ENCODE results near the gene ADD3. TPM values are rescaled to one million over a fixed set of nuclear protein-coding genes. Genes with fewer than 3 reads are reported as not detected.

The ADD3 gene
- total RNA-seq, 1 experiment from 2014 or later, result 59.9 TPM

DNA sequence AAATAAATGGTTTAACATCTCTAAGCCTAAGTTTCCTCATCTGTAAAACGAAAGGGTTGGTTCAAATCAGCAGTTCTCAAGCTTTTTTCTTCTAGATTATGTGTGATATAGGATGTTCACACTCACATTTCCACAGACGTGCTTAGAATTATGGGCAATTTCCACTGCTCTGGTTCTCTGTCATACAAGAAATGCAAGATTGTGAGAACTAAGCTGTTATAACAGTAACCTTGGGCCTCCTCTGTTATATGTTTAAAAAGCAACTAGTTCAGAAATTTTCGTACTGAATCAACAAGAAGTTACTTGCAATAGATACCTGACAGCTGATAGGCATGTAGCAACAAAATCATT lies 33.7 kb downstream of the ADD3 start:
- no peak overlapping the region for H3K27ac ChIP-seq (ENCODE audit: insufficient read length, low read depth, low read length)
- H4K91ac ChIP-seq (ENCODE audit: insufficient read length, low read depth, low read length), result no peak overlapping the region
- no peak overlapping the region for H2BK12ac ChIP-seq (ENCODE audit: insufficient read length, low read depth, low read length)

More for the DNA sequence above, 33.7 kb downstream of the ADD3 start:
- peaks cover 8% of the 10 kb centered on the region; the same call in 1 of the 2 replicates for H3K4me1 ChIP-seq (ENCODE audit: insufficient read depth, low read length)
- no CpG with 5 or more reads among the region's 3 CpGs for WGBS (ENCODE audit: extremely low coverage, insufficient read length, low lambda C conversion rate)
- H3K36me3 Mint-ChIP-seq (ENCODE audit: insufficient read depth in 1 of 3, low read depth in 3 of 3), result peaks cover under 1 to 7% (median 4%) of the 10 kb centered on the region in 3 experiments; a peak in 5 of 7 replicates
- no peak overlapping the region for H2BK5ac ChIP-seq (ENCODE audit: insufficient read length, low read length)
- peaks cover 0 to 6% of the 10 kb centered on the region in 2 experiments; a peak in 1 of 5 replicates for H3K9me3 Mint-ChIP-seq
- no peaks in the 10 kb centered on the region for H3K9me3 ChIP-seq (ENCODE audit: control insufficient read depth, low read depth, low read length)
- H3K56ac ChIP-seq (ENCODE audit: insufficient read length, low read depth, low read length), result no peak overlapping the region
- no peak overlapping the region for H4K5ac ChIP-seq (ENCODE audit: insufficient read length, low read depth, low read length)
- TF ChIP-seq, protein P1, sequence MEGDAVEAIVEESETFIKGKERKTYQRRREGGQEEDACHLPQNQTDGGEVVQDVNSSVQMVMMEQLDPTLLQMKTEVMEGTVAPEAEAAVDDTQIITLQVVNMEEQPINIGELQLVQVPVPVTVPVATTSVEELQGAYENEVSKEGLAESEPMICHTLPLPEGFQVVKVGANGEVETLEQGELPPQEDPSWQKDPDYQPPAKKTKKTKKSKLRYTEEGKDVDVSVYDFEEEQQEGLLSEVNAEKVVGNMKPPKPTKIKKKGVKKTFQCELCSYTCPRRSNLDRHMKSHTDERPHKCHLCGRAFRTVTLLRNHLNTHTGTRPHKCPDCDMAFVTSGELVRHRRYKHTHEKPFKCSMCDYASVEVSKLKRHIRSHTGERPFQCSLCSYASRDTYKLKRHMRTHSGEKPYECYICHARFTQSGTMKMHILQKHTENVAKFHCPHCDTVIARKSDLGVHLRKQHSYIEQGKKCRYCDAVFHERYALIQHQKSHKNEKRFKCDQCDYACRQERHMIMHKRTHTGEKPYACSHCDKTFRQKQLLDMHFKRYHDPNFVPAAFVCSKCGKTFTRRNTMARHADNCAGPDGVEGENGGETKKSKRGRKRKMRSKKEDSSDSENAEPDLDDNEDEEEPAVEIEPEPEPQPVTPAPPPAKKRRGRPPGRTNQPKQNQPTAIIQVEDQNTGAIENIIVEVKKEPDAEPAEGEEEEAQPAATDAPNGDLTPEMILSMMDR (conservative IDR thresholded peaks at IDR 0.05), result no peak
- H3K23ac ChIP-seq (ENCODE audit: insufficient read length, low read depth, low read length), result no peak overlapping the region
- H3K4me1 Mint-ChIP-seq, result peaks cover 23 to 27% of the 10 kb centered on the region in 2 experiments
- H3K23me2 ChIP-seq (ENCODE audit: insufficient read length, low read depth, low read length, poor library complexity, severe bottlenecking), result no peaks in the 10 kb centered on the region
- H4K20me1 ChIP-seq (ENCODE audit: control insufficient read depth, insufficient read depth, insufficient read length), result no peaks in the 10 kb centered on the region
- H3K4me3 Mint-ChIP-seq, result no peak overlapping the region
- H2BK15ac ChIP-seq (ENCODE audit: low read depth, low read length), result no peak overlapping the region
- H3K27me3 ChIP-seq (ENCODE audit: insufficient read depth, low read length), result no peaks in the 10 kb centered on the region
- peaks cover 5% of the 10 kb centered on the region; the same call in 1 of the 2 replicates for H3K79me2 ChIP-seq (ENCODE audit: insufficient read depth, low read length)
- H3K9ac ChIP-seq (ENCODE audit: extremely low read depth, insufficient read length, low read length), result no peak overlapping the region
- H4K8ac ChIP-seq (replicated peaks; ENCODE audit: insufficient read length, low read depth, low read length), result no peak overlapping the region
- H3K27ac Mint-ChIP-seq, result no peak overlapping the region
- H3K14ac ChIP-seq (ENCODE audit: insufficient read depth, low read length), result no peak overlapping the region
- H3K27me3 Mint-ChIP-seq (ENCODE audit: low read depth), result no peaks in the 10 kb centered on the region
- H2AFZ ChIP-seq (ENCODE audit: low read length), result no peak overlapping the region
- H3K79me1 ChIP-seq (ENCODE audit: insufficient read depth, low read depth, low read length, poor library complexity, severe bottlenecking), result no peaks in the 10 kb centered on the region
- no peak overlapping the region for H3K4me2 ChIP-seq (ENCODE audit: insufficient read depth, insufficient read length, low read length)
- H2BK20ac ChIP-seq (ENCODE audit: low read depth, low read length, poor library complexity, severe bottlenecking), result no peak overlapping the region
- DNase-seq, result no peak
- H3T11ph ChIP-seq (ENCODE audit: low read length), result no peak overlapping the region
- no peak overlapping the region for H3K4ac ChIP-seq (ENCODE audit: low read depth, low read length)
- no peak overlapping the region for H2AK5ac ChIP-seq (ENCODE audit: insufficient read length, low read length)
- no peak overlapping the region for H2BK120ac ChIP-seq (ENCODE audit: low read depth, low read length, poor library complexity, severe bottlenecking)
- no peak overlapping the region for H3K18ac ChIP-seq (ENCODE audit: insufficient read length, low read depth, low read length)

Measured in H9 (cell line).